ENCODE results near the gene VAMP5. TPM values are rescaled to one million over a fixed set of nuclear protein-coding genes. Genes with fewer than 3 reads are reported as not detected.

VAMP5 gene
- total RNA-seq, 1 experiment from 2014 or later: 0.59 TPM

GRCh38 chr2:85551698-85552678 is 32.2 kb upstream of the VAMP5 start:
- H3K4me1 Mint-ChIP-seq: peaks cover 2 to 7% of the 10 kb centered on the region in 2 experiments; a peak in 2 of 4 replicates
- no peak overlapping the region for H2BK20ac ChIP-seq (ENCODE audit: low read depth, low read length, poor library complexity, severe bottlenecking)
- TF ChIP-seq CTCF (conservative IDR thresholded peaks at IDR 0.05): peak; percentile 94
- H3K9me3 Mint-ChIP-seq: no peaks in the 10 kb centered on the region
- no peaks in the 10 kb centered on the region for H3K79me2 ChIP-seq (ENCODE audit: insufficient read depth, low read length)
- peak; percentile 82 for DNase-seq
- H3K4ac ChIP-seq (ENCODE audit: low read depth, low read length): no peak overlapping the region
- no peaks in the 10 kb centered on the region for H3K23me2 ChIP-seq (ENCODE audit: insufficient read length, low read depth, low read length, poor library complexity, severe bottlenecking)
- H2AK5ac ChIP-seq (ENCODE audit: insufficient read length, low read length): no peak overlapping the region
- H3K27ac ChIP-seq (ENCODE audit: insufficient read length, low read depth, low read length): no peak overlapping the region
- no peaks in the 10 kb centered on the region for H3K27me3 Mint-ChIP-seq (ENCODE audit: low read depth)
- H3K56ac ChIP-seq (ENCODE audit: insufficient read length, low read depth, low read length): no peak overlapping the region
- no peak overlapping the region for H3K4me2 ChIP-seq (ENCODE audit: insufficient read depth, insufficient read length, low read length)
- H3K14ac ChIP-seq (ENCODE audit: insufficient read depth, low read length): no peak overlapping the region
- H3K18ac ChIP-seq (ENCODE audit: insufficient read length, low read depth, low read length): no peak overlapping the region
- WGBS (ENCODE audit: extremely low coverage, insufficient read length, low lambda C conversion rate): no CpG with 5 or more reads among the region's 9 CpGs
- H3K9me3 ChIP-seq (ENCODE audit: control insufficient read depth, low read depth, low read length): no peaks in the 10 kb centered on the region
- 0 out of 5 replicates have a peak overlapping the region, but pooled peaks of 1 of the 2 experiments have one; percentile 12 for H3K4me3 Mint-ChIP-seq
- no peak overlapping the region for H3K9ac ChIP-seq (ENCODE audit: extremely low read depth, insufficient read length, low read length)
- H3K27me3 ChIP-seq (ENCODE audit: insufficient read depth, low read length): no peaks in the 10 kb centered on the region
- no peak overlapping the region for H2BK15ac ChIP-seq (ENCODE audit: low read depth, low read length)
- H4K91ac ChIP-seq (ENCODE audit: insufficient read length, low read depth, low read length): no peak overlapping the region
- H2BK120ac ChIP-seq (ENCODE audit: low read depth, low read length, poor library complexity, severe bottlenecking): no peak overlapping the region
- no peak overlapping the region for H2AFZ ChIP-seq (ENCODE audit: low read length)
- no peak overlapping the region for H2BK5ac ChIP-seq (ENCODE audit: insufficient read length, low read length)
- H3K4me1 ChIP-seq (ENCODE audit: insufficient read depth, low read length): no peaks in the 10 kb centered on the region
- no peak overlapping the region for H3K23ac ChIP-seq (ENCODE audit: insufficient read length, low read depth, low read length)
- no peaks in the 10 kb centered on the region for H4K20me1 ChIP-seq (ENCODE audit: control insufficient read depth, insufficient read depth, insufficient read length)
- H3K36me3 Mint-ChIP-seq (ENCODE audit: insufficient read depth in 1 of 3, low read depth in 3 of 3): peaks cover 17 to 61% (median 60%) of the 10 kb centered on the region in 3 experiments; a peak in 6 of 7 replicates
- H4K5ac ChIP-seq (ENCODE audit: insufficient read length, low read depth, low read length): no peak overlapping the region
- no peaks in the 10 kb centered on the region for H3K79me1 ChIP-seq (ENCODE audit: insufficient read depth, low read depth, low read length, poor library complexity, severe bottlenecking)
- no peak overlapping the region for H2BK12ac ChIP-seq (ENCODE audit: insufficient read length, low read depth, low read length)
- no peak overlapping the region for H3T11ph ChIP-seq (ENCODE audit: low read length)
- no peak overlapping the region for H4K8ac ChIP-seq (replicated peaks; ENCODE audit: insufficient read length, low read depth, low read length)
- peak overlapping the region in 1 of 3 experiments; percentile 74; a peak in 2 of 7 replicates for H3K27ac Mint-ChIP-seq

Data from H9 (cell line).